Activated T-cell treated with anti-CD3 and anti-CD28 coated beads, Interleukin-2, amount 50 U/mL, for 4 hours (primary cell): ENCODE data around the gene TMEM126A. TPM values are rescaled to one million over a fixed set of nuclear protein-coding genes. Genes with fewer than 3 reads are reported as not detected.
"Not testable (repeated sequence)": the region's sequence is repeated elsewhere in the genome, so short reads cannot be mapped to it uniquely, and the experiment has no call there.

Experiments
- ATAC-seq, 2 donors: fragments of 200-7000 bp; cut with Tn5 transposase; one replicate each; pipeline ENCODE4 v1.10.0; 2021
- DNase-seq: peaks from one replicate; pipeline ENCODE4 v3.0.0-alpha.2; 2020
- H3K27me3 Mint-ChIP-seq: one replicate; pipeline ENCODE4 v1.8.0; 2021; ENCODE audit warnings: low read depth, mixed read lengths
- H3K36me3 Mint-ChIP-seq: one replicate; pipeline ENCODE4 v1.8.0; 2022; ENCODE audit warnings: mixed read lengths; ENCODE audit not compliant: insufficient read depth
- H3K4me1 Mint-ChIP-seq: one replicate; pipeline ENCODE4 v1.8.0; 2021; ENCODE audit warnings: low read depth, mixed read lengths
- H3K4me3 Mint-ChIP-seq: one replicate; pipeline ENCODE4 v1.8.0; 2021; ENCODE audit warnings: mild to moderate bottlenecking, moderate library complexity, mixed read lengths
- H3K9me3 Mint-ChIP-seq: one replicate; pipeline ENCODE4 v1.8.0; 2021; ENCODE audit warnings: mixed read lengths
- total RNA-seq, 3 donors: library from RNA; stranded (reverse); gene quantifications; one replicate each; pipeline ENCODE4 v1.2.1, GENCODE V29; 2021

The TMEM126A gene
- total RNA-seq, 3 donors from 2014 or later = 80.7 to 86.5 (median 81.1) TPM

DNA sequence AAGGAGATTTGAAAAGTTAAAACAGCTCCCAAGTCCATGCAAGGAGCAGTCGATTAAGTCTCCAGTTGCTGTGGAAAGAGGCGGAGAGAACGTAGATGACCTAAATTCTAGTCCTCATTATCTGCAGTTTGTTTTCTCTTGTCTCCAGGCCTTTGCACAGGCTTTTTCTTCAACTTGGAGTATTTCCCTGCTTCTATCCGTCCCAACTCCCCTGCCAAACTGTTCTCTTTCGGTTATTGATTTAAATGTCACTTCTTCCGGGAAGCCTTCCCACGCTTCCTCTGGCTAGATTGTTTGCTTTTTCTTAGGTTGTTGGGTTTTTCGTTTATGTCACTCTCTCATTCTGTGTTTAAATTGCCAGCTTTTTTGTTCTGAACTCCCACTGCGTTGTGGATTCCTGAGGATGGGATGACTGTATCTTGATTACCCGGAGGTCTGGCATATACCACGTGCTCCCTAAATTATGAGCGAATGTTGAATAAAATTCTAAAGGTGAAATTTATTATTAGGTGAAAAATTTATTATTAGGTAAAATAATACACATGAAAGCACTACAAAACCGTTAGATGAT lies 18.9 kb upstream of the TMEM126A start:
- Mint-ChIP-seq H3K27me3 (no peaks in the 10 kb centered on the region), H3K4me3 (peak overlapping the region; percentile 99), H3K36me3 (peaks cover 15% of the 10 kb centered on the region), H3K4me1 (peaks cover 34% of the 10 kb centered on the region), H3K9me3 (no peaks in the 10 kb centered on the region)
- DNase-seq (peak; percentile 35), ATAC-seq (peak; percentile 5 to 6)

DNA sequence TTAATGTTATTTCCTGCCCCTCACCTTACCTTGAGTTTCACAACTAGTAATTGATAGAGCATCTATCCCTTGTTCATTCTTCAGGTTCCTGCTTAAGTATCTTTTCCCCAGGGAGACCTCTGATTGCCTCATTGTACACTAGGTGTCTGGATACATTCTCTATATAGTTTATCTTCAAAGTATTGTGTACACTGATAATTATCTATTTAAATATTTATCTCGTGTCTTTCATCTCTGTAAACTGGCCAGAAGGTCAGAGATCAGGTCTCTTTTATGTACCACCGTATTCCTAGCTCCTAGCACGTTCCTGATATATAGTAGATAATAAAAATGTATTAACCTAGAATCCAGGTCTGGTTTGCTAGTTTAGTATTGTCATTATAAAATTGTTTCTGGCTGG lies 13.0 kb upstream of the TMEM126A start:
- H3K4me3 Mint-ChIP-seq = no peak overlapping the region
- ATAC-seq = no peak
- peaks cover 34% of the 10 kb centered on the region for H3K36me3 Mint-ChIP-seq
- DNase-seq = no peak
- peaks cover 7% of the 10 kb centered on the region for H3K4me1 Mint-ChIP-seq
- H3K27me3 Mint-ChIP-seq = no peaks in the 10 kb centered on the region
- no peaks in the 10 kb centered on the region for H3K9me3 Mint-ChIP-seq

DNA sequence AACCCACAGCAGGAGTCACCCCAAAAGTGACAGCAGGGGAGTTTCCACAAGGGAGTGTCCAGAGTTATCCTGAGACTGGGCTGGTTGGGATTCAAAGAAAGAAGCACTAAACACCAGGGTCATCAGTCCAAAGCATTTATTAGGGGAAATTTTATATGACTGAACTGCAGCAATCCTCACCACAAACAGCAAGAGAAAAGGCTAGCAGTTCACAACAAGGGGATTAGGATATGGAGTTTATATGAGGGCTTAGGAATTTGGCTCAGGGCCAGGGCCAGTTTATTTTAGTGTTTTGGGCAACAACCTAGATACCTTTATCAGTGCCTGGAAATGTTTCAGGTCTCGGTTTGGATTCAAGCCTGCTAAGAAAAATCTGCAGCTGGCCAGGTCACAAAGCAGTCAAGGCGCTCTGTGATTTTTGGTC lies 4.6 kb upstream of the TMEM126A start:
- no peak overlapping the region for H3K4me3 Mint-ChIP-seq
- H3K4me1 Mint-ChIP-seq = peaks cover 8% of the 10 kb centered on the region
- H3K9me3 Mint-ChIP-seq = no peaks in the 10 kb centered on the region
- H3K27me3 Mint-ChIP-seq = peaks cover 27% of the 10 kb centered on the region
- no peak for DNase-seq
- ATAC-seq = no peak
- H3K36me3 Mint-ChIP-seq = peaks cover 9% of the 10 kb centered on the region

DNA sequence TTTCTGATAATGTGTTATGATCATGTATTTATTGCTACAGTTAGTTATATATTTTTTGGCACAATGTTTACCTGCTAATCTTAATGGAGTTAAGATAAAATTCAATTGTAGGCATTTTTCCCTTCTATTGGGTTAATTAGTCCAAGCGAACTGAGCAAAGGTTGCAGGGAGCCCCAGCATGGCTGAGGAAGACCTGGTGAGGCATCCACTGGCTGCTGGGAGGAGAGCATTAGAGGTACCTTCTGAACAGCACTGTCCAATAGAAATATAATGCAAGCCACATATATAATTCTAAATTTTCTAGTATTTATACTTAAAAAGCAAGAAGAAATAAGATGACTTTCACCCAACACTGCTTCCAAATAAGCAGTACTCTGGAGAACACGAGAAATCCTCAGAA lies 689 bp upstream of the TMEM126A start:
- no peaks in the 10 kb centered on the region for H3K9me3 Mint-ChIP-seq
- ATAC-seq (no peak), DNase-seq (no peak)
- peaks cover 23% of the 10 kb centered on the region for H3K27me3 Mint-ChIP-seq
- H3K4me3 Mint-ChIP-seq = peak overlapping the region; percentile 100
- peaks cover 14% of the 10 kb centered on the region for H3K36me3 Mint-ChIP-seq
- H3K4me1 Mint-ChIP-seq = peaks cover 23% of the 10 kb centered on the region

DNA sequence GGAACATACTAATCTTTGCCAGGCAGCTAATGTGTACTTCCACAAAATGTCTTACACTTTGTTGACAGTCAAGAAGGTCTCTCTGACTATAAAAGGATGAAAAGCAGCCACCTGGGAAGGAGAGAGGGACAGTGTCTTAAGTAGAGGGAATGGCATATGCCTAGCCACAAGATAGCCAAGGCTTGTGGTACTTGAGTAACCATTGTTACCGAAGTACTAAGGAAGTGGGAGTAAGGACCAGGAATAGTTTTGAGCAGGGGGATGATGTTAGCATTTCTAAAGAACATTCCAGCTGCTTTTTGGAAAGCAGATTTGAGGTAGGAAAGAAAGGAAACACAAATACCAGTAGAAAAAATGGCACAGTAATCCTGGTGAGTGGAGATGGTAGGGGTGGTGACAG lies 3.4 kb downstream of the TMEM126A start:
- Mint-ChIP-seq H3K27me3 (no peaks in the 10 kb centered on the region), H3K9me3 (no peaks in the 10 kb centered on the region), H3K4me1 (peaks cover 32% of the 10 kb centered on the region), H3K36me3 (peaks cover 22% of the 10 kb centered on the region), H3K4me3 (no peak overlapping the region)
- ATAC-seq (no peak), DNase-seq (no peak)

DNA sequence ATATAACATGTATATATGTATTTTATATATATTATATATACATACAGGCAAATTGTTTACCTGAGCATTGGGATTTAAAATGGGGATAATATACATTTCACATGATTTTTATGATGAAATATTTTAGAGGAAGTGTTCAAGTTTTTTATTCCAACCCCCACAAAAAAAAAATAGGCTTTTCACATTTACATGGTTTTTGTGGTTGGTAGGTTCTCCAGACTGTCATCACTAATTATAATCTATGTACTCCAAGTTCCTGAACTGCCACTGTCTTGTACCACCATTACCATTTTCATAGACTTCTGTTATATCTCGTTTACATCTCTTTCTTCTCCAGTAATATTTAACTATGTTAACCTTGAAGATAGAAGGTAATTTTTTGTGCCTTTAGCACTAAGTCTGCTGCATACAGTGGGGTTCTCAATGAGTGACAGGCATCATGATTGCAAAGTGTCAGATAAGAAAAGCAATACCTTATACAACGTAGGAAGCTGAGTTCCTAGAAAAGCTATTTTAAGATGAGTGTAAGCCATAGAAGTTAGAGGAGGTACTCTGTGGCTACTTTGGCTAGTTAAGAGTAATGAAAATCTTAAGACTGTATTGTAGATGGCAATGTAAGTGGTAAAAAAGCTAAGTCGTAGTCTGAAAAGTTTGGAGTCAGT lies 5.2 kb downstream of the TMEM126A start:
- Mint-ChIP-seq H3K4me3 (no peak overlapping the region), H3K4me1 (peaks cover 31% of the 10 kb centered on the region), H3K9me3 (no peaks in the 10 kb centered on the region), H3K27me3 (no peaks in the 10 kb centered on the region), H3K36me3 (peaks cover 25% of the 10 kb centered on the region)
- no peak for DNase-seq
- no peak for ATAC-seq

DNA sequence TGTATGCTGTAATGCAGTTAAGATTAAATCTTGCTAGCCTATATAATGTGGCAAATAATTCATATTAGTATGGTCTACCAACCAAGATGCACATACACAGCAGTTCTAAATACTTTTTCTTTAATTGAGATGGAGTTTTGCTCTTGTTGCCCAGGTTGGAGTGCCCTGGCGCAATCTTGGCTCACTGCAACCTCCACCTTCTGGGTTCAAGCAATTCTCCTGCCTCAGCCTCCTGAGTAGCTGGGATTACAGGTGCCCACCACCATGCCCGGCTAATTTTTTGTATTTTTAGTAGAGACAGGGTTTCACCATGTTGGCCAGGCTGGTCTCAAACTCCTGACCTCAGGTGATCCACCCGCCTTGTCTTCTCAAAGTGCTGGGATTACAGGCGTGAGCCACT lies 6.6 kb downstream of the TMEM126A start:
- H3K27me3 Mint-ChIP-seq, H3K4me3 Mint-ChIP-seq, ATAC-seq, DNase-seq, H3K9me3 Mint-ChIP-seq: not testable (repeated sequence)
- H3K36me3 Mint-ChIP-seq = peaks cover 29% of the 10 kb centered on the region
- peaks cover 34% of the 10 kb centered on the region for H3K4me1 Mint-ChIP-seq

DNA sequence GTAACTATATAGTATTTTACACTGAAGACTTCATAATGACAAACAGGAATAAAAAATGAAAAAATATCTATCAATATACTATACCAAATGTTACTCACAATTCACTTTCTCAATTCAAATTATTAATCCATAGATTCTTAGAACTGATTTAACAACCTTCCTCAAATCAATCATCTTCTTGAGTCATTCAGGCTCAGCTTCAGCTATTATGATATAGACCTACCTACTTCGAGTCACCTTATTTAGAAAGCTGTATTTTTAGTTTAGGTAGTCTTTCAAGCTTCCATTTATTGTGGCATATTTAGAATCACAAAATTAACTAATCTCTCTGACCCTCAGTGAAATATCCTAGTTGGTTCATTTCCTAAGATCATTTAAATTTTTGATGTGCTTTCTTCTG lies 9.0 kb downstream of the TMEM126A start:
- Mint-ChIP-seq H3K9me3 (no peaks in the 10 kb centered on the region), H3K4me1 (peaks cover 48% of the 10 kb centered on the region), H3K4me3 (no peak overlapping the region), H3K27me3 (no peaks in the 10 kb centered on the region), H3K36me3 (peaks cover 36% of the 10 kb centered on the region)
- DNase-seq = no peak
- no peak for ATAC-seq

DNA sequence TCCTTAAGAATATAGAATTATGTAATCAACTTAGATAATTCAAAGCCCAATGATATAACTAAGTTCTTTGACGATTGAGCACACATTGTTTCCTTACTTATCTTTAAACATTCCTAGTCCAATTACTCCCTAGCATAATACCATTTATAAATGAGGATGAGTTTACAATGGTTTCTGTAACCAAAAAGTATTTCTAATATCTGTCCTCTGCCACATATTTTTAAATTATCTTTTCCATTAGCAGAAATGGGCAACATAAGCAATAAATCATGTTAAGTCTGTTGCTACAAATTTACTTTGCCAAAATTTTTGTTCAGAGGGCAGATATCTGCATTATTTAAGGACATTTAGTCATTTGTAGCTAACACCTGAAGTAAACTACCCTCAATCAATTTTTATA lies 10.4 kb downstream of the TMEM126A start:
- ATAC-seq (no peak), DNase-seq (no peak)
- H3K4me3 Mint-ChIP-seq = no peak overlapping the region
- H3K27me3 Mint-ChIP-seq = no peaks in the 10 kb centered on the region
- H3K9me3 Mint-ChIP-seq = no peaks in the 10 kb centered on the region
- H3K36me3 Mint-ChIP-seq = peaks cover 38% of the 10 kb centered on the region
- peaks cover 45% of the 10 kb centered on the region for H3K4me1 Mint-ChIP-seq

DNA sequence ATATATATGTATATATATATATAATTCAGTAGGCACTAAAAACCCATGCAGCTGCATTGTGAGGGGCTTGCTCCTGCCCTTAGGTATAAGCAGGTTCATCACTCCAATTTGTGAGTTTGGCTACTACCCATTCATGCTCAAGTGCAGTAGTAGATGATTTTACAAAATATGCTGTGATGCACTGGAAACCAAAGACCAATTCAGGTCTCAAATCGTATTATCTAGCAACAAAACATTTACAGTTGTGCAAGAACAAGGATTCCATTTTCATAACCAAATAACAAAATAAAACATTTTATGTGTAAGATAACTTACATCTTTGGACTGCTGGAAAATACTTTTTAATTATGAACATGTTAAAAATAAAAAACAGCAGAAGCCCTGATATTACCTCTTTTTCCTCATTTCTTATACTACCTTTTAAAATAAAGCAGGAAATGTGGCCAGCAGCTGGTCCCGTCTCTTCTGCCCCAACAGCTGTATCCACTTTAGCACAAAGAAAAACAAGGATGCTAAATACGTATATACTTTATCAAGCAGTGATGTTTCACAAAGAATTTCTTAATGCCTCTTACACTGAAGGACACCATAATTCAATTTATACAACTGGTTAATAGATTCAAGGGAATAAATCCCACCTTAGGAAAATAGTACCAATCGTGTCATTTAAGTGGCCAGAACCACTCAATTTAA lies 14.4 kb downstream of the TMEM126A start:
- H3K4me1 Mint-ChIP-seq = peaks cover 47% of the 10 kb centered on the region
- DNase-seq (no peak), ATAC-seq (no peak)
- peak overlapping the region; percentile 99 for H3K4me3 Mint-ChIP-seq
- no peaks in the 10 kb centered on the region for H3K9me3 Mint-ChIP-seq
- H3K36me3 Mint-ChIP-seq = peaks cover 37% of the 10 kb centered on the region
- H3K27me3 Mint-ChIP-seq = no peaks in the 10 kb centered on the region

DNA sequence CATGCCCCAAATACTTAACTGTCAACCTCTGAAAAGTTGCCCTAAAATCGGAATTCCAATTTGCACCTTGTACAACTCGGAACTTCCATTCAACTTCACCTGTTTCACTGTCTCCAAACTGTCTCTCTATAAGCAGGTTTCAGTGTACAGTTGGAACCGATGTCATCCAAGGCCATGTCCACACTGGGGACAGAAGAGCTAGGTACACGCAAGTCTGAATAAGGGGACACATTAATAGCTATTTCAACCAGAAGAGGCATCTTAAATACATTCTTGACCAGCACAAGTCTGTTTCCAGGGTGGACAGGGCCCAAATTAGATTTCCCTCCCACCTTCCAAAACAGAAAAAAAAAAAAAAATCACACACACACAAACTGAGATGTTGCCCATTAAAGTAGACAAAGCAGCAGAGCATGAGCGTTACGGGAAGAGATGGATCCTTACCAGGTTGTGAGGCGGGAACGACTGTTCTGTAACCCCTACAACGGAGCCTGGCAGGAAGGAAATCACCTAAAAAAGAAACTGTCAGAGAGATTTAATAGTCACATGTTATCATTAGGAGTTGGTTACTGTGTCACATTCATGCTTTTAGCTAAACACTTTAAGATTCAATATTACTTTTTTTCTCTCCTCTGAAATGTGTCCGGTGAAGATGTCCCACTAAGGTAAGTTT lies 15.4 kb downstream of the TMEM126A start:
- no peaks in the 10 kb centered on the region for H3K9me3 Mint-ChIP-seq
- peaks cover 46% of the 10 kb centered on the region for H3K4me1 Mint-ChIP-seq
- ATAC-seq = peak in 1 of 2 donors; percentile 2
- DNase-seq = no peak
- H3K27me3 Mint-ChIP-seq = no peaks in the 10 kb centered on the region
- peak overlapping the region; percentile 99 for H3K4me3 Mint-ChIP-seq
- peaks cover 36% of the 10 kb centered on the region for H3K36me3 Mint-ChIP-seq

DNA sequence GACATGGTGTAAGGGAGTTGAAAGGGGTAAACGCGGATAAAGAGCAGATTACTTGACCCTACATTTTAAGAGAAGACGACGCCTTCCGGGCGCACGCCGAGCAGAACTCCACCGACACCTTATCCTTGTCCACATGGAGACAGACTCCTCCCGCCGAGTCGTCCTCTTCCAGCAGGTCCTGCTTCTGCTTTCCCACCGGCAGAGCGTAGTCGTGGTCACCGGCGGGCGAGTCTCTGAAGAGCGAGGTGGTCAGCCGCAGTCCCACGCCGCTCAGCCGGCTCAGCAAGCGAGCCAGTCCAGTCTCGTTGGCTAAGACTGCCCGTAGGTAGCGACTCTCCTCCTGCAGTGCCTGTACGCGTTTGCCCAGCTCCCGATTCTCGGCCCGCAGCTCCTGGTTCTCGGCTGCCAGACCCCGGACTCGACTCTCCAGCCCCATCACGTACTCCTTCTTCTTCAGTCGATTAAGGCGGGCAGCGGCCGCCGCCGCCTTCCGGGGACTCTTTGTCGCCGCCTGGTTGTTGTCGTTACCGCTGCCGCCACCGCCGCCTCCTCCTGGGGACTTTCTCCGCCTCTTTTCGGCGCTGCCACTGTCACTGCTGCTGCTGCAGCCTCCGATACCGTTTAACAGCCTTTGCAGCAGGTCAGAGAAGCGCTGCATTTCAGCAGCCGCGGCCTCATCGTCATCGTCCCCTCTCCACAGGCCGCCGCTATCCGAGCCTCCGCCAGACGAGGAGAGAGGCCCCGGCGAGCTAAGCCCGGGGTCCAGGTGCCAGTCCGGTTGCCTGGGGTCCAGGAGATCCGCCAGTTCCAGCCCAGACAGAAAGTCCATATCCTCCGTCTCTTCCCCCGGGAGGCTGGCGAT lies 16.2 kb downstream of the TMEM126A start:
- DNase-seq (peak; percentile 87), ATAC-seq (peak; percentile 81 to 86)
- Mint-ChIP-seq H3K9me3 (no peaks in the 10 kb centered on the region), H3K36me3 (peaks cover 31% of the 10 kb centered on the region), H3K4me3 (peak overlapping the region; percentile 99), H3K4me1 (peaks cover 41% of the 10 kb centered on the region), H3K27me3 (no peaks in the 10 kb centered on the region)

DNA sequence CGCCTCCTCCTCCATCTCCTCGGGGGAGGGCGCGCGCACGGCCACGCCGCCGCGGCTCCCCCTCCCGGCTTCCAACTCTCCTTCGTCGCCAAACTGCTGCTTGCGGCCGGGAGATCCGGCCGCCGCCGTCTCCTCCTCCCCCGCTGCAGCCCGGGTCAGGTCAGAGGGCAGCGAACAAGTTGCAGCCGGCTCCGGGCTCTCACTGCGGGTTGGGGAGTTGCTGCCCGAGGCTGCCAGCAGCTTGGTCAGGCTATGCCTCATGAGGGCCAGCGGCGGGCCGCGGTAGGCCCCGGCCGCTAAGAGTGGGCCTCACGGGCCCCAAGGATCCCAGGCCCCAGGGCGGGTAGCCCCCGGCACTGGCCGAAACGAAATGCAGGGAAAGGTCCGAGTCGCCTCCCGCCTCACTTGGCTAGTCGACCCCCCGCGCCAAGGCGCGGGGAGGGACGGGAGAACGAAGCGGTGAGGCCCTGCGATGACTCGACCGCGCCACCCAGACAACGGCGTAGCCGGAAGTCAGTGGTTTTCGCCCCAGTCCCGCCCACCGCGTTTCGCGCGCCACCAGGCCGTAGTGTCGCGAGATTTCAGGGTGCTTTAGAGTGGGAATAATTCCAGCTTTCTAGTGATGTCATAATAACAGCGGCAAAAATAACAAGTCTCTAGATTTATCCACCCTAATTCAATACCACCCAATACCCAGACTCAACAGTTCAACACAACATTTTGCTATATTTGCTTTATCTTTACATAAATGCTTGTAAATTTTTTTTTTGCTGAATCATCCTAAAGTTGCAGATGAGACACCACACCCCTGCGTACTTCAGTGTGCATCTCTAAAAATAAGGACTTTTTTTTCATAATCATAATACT lies 17.1 kb downstream of the TMEM126A start, which contains the start of gene CREBZF:
CREBZF (minus strand) TSS at position 515 of the 867 bp plus-strand sequence; CDS start at position 261, 254 bp downstream.
- Mint-ChIP-seq H3K9me3 (no peaks in the 10 kb centered on the region), H3K4me1 (peaks cover 32% of the 10 kb centered on the region), H3K4me3 (peak within 1 kb of the TSS; percentile 99), H3K27me3 (no peaks in the 10 kb centered on the region), H3K36me3 (peaks cover 26% of the 10 kb centered on the region)
- ATAC-seq (peak; percentile 85 to 88), DNase-seq (peak; percentile 90)
